ENCODE results near the gene COX5B. TPM values are rescaled to one million over a fixed set of nuclear protein-coding genes. Genes with fewer than 3 reads are reported as not detected.
"Not testable (repeated sequence)": the region's sequence is repeated elsewhere in the genome, so short reads cannot be mapped to it uniquely, and the experiment has no call there.

Gene COX5B
- polyA plus RNA-seq, 1 experiment, result 302 TPM

- POLR2A ChIA-PET, result no interaction called here
- DNase-seq (ENCODE audit: low read depth, low spot score), result no peak
- H3K27ac ChIP-seq (ENCODE audit: low read depth, low read length), result no peak overlapping the region
- no peaks in the 10 kb centered on the region; the same call in 1 of the 2 replicates for H3K9me3 ChIP-seq (ENCODE audit: control insufficient read depth, insufficient read depth, low read length)
- no peaks in the 10 kb centered on the region for H3K27me3 ChIP-seq (ENCODE audit: control insufficient read depth, insufficient read depth, low read length)
- CTCF ChIA-PET, result interaction anchor here (1.1 kb wide), 1 partner anchor 14 kb away, joined by 3 read pairs; the partner anchor contains the start of gene ACTR1B
- H3K4me3 ChIP-seq (ENCODE audit: low read depth, low read length), result no peak overlapping the region
- TF ChIP-seq, protein P1, sequence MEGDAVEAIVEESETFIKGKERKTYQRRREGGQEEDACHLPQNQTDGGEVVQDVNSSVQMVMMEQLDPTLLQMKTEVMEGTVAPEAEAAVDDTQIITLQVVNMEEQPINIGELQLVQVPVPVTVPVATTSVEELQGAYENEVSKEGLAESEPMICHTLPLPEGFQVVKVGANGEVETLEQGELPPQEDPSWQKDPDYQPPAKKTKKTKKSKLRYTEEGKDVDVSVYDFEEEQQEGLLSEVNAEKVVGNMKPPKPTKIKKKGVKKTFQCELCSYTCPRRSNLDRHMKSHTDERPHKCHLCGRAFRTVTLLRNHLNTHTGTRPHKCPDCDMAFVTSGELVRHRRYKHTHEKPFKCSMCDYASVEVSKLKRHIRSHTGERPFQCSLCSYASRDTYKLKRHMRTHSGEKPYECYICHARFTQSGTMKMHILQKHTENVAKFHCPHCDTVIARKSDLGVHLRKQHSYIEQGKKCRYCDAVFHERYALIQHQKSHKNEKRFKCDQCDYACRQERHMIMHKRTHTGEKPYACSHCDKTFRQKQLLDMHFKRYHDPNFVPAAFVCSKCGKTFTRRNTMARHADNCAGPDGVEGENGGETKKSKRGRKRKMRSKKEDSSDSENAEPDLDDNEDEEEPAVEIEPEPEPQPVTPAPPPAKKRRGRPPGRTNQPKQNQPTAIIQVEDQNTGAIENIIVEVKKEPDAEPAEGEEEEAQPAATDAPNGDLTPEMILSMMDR (IDR thresholded peaks at IDR 0.05; ENCODE audit: low read depth, low read length), result no peak
Measured at GRCh38 chr2:97678298-97678697, 32.4 kb downstream of the COX5B start.

- H3K27me3 ChIP-seq (ENCODE audit: control insufficient read depth, insufficient read depth, low read length); DNase-seq (ENCODE audit: low read depth, low spot score); H3K27ac ChIP-seq (ENCODE audit: low read depth, low read length); H3K4me3 ChIP-seq (ENCODE audit: low read depth, low read length); POLR2A ChIA-PET; H3K9me3 ChIP-seq (ENCODE audit: control insufficient read depth, insufficient read depth, low read length): not testable (repeated sequence)
- CTCF ChIA-PET, result interaction anchor here (1.5 to 1.6 kb wide), 2 partner anchors 13 to 96 kb away, joined by 4 to 6 read pairs; no protein-coding TSS in a partner anchor
Measured at GRCh38 chr2:97687235-97687634, 41.4 kb downstream of the COX5B start.

DNA sequence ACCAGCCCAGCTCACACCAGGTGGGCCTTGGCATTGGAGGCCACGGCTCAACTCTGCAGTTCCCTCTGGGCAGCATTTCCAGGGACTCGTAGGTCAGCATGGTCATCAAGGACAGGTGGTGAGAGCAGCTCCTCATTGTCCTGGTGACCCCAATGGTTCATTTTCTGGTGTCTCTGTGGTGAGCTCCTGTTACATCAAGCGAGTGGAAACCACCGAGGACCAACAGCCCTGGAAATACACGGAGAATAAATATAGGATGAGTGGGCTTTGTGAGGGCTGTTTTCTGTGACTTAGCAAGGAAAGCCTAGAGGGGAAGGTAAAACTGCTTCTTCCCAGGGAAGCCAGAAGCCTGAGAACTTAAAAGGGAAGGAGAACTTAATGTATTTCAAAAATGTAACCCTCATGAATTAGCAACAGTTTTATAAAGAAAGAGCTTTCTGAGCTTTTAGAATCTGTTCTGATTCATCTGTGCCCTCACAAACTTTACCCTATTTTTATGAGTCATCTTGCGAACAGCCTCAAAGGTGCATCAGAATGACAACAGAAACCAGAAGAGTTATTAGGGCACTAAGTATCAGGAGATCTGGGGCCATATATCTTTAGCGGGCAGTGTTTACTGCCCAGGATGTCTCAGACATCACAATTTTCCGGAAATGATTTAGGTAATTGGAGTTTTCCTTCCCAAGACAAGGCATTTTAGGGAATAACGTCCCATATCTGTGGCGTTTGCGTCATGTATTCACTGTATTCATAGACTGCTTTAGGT is 42.4 kb downstream of the COX5B start:
- ChIA-PET CTCF (interaction anchor here (1.6 kb wide), 1 partner anchor 12 kb away, joined by 6 read pairs; no protein-coding TSS in a partner anchor), POLR2A (no interaction called here)
- H3K27me3 ChIP-seq (ENCODE audit: control insufficient read depth, insufficient read depth, low read length), result no peaks in the 10 kb centered on the region
- TF ChIP-seq, protein P1 (IDR thresholded peaks at IDR 0.05; ENCODE audit: low read depth, low read length), result no peak
- DNase-seq (ENCODE audit: low read depth, low spot score), result no peak
- H3K4me3 ChIP-seq (ENCODE audit: low read depth, low read length), result no peak overlapping the region
- H3K9me3 ChIP-seq (ENCODE audit: control insufficient read depth, insufficient read depth, low read length), result no peaks in the 10 kb centered on the region; the same call in 1 of the 2 replicates
- H3K27ac ChIP-seq (ENCODE audit: low read depth, low read length), result no peak overlapping the region

GRCh38 chr2:97691166-97691565 is 45.3 kb downstream of the COX5B start:
- Histone ChIP-seq H3K27me3 (ENCODE audit: control insufficient read depth, insufficient read depth, low read length) (no peaks in the 10 kb centered on the region), H3K27ac (ENCODE audit: low read depth, low read length) (no peak overlapping the region), H3K4me3 (ENCODE audit: low read depth, low read length) (no peak overlapping the region), H3K9me3 (ENCODE audit: control insufficient read depth, insufficient read depth, low read length) (no peaks in the 10 kb centered on the region; the same call in none of the 2 replicates)
- TF ChIP-seq, protein P1 (IDR thresholded peaks at IDR 0.05; ENCODE audit: low read depth, low read length), result no peak
- DNase-seq (ENCODE audit: low read depth, low spot score), result no peak
- ChIA-PET POLR2A (no interaction called here), CTCF (interaction anchor here (0.9 to 2.9 kb wide), 4 partner anchors 9 to 318 kb away, joined by 3 to 15 read pairs (median 8); no protein-coding TSS in a partner anchor)

GRCh38 chr2:97693476-97693875 is 47.6 kb downstream of the COX5B start:
- no peak for DNase-seq (ENCODE audit: low read depth, low spot score)
- ChIA-PET POLR2A (no interaction called here), CTCF (interaction anchor here (2.9 kb wide), 1 partner anchor 103 kb away, joined by 15 read pairs; no protein-coding TSS in a partner anchor)
- Histone ChIP-seq H3K9me3 (ENCODE audit: control insufficient read depth, insufficient read depth, low read length) (no peaks in the 10 kb centered on the region; the same call in none of the 2 replicates), H3K27me3 (ENCODE audit: control insufficient read depth, insufficient read depth, low read length) (no peaks in the 10 kb centered on the region), H3K4me3 (ENCODE audit: low read depth, low read length) (no peak overlapping the region), H3K27ac (ENCODE audit: low read depth, low read length) (no peak overlapping the region)
- TF ChIP-seq, protein P1 (IDR thresholded peaks at IDR 0.05; ENCODE audit: low read depth, low read length), result no peak

All from AG04450 (cell line).